ENCODE measurements around the gene GALNTL6. TPM values are rescaled to one million over a fixed set of nuclear protein-coding genes. Genes with fewer than 3 reads are reported as not detected.

Gene GALNTL6
- total RNA-seq, 2 donors from 2014 or later, result 0.71 TPM; not detected in 1

DNA sequence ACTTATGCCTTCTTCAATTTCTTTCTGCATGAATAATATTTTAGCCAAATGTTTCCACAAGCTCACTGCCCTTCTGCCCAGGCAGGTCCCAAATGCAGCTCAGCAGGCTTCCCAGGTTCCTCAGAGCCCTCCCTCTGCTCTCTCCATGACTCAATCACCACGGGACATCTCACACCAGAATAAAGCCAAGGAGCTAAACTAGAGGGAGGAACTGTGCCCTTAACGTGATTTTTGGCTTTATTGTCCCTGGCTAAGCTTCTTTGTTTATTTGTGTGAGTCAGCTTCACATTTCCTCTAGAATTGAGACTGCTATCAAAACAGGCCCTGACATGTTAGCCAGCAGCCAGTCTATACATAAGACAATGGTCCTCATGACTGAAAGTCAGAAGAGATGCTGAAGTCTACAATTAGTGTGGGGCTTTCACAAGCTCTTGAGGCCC is 1169.0 kb downstream of the GALNTL6 start:
- H3K27ac Mint-ChIP-seq, result no peak overlapping the region
- H3K9ac ChIP-seq (ENCODE audit: extremely low read depth, low read length, poor library complexity, severe bottlenecking), result no peak overlapping the region
- no peaks in the 10 kb centered on the region for H3K27me3 Mint-ChIP-seq (ENCODE audit: insufficient read depth)

DNA sequence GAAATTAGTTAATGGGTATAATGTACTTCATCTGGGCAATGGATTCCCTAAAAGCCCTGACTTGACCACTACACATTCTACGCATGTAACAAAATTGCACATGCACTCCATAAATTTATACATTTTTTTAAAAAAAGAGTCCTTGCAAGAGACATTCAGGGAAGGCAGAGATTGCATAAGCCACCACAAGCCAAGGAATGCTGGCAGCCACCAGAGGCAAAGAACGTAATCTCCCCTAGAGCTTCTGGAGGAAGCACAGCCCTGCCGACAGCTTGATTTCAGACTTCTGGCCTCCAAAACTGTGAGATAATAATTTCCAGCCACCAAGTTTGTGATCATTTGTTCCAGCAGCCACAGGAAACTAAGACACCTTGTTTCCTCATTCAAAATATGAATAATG is 1169.8 kb downstream of the GALNTL6 start:
- TF ChIP-seq, protein P1, sequence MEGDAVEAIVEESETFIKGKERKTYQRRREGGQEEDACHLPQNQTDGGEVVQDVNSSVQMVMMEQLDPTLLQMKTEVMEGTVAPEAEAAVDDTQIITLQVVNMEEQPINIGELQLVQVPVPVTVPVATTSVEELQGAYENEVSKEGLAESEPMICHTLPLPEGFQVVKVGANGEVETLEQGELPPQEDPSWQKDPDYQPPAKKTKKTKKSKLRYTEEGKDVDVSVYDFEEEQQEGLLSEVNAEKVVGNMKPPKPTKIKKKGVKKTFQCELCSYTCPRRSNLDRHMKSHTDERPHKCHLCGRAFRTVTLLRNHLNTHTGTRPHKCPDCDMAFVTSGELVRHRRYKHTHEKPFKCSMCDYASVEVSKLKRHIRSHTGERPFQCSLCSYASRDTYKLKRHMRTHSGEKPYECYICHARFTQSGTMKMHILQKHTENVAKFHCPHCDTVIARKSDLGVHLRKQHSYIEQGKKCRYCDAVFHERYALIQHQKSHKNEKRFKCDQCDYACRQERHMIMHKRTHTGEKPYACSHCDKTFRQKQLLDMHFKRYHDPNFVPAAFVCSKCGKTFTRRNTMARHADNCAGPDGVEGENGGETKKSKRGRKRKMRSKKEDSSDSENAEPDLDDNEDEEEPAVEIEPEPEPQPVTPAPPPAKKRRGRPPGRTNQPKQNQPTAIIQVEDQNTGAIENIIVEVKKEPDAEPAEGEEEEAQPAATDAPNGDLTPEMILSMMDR (conservative IDR thresholded peaks at IDR 0.05), result no peak
- H3K27ac ChIP-seq (ENCODE audit: low read depth, low read length), result no peak overlapping the region
- WGBS, 2 experiments (ENCODE audit: insufficient coverage in 1 of 2, insufficient read length in 1 of 2), result 88 to 98% methylated on average over 2 to 3 of the region's 3 CpGs

More for the DNA sequence above, 1169.0 kb downstream of the GALNTL6 start:
- TF ChIP-seq, protein P1 (conservative IDR thresholded peaks at IDR 0.05), result no peak
- Histone ChIP-seq H3K27ac (ENCODE audit: low read depth, low read length) (no peak overlapping the region), H3K27me3 (ENCODE audit: control insufficient read depth, insufficient read depth, low read length, poor library complexity, severe bottlenecking) (no peaks in the 10 kb centered on the region), H3K4me3 (ENCODE audit: low read length) (no peak overlapping the region), H3K4me1 (ENCODE audit: control insufficient read depth, insufficient read depth, low read length) (no peaks in the 10 kb centered on the region), H3K9me3 (ENCODE audit: control insufficient read depth, low read length) (no peaks in the 10 kb centered on the region), H3K36me3 (ENCODE audit: control insufficient read depth, insufficient read depth, low read length) (no peaks in the 10 kb centered on the region)
- 20 to 87% methylated on average over 1 to 2 of the region's 2 CpGs for WGBS, 2 experiments (ENCODE audit: insufficient coverage in 1 of 2, insufficient read length in 1 of 2)
- DNase-seq, result no peak
- Mint-ChIP-seq H3K4me3 (no peak overlapping the region), H3K9me3 (peaks cover 5% of the 10 kb centered on the region), H3K4me1 (peaks cover 5% of the 10 kb centered on the region), H3K36me3 (ENCODE audit: low read depth) (no peaks in the 10 kb centered on the region)

DNA sequence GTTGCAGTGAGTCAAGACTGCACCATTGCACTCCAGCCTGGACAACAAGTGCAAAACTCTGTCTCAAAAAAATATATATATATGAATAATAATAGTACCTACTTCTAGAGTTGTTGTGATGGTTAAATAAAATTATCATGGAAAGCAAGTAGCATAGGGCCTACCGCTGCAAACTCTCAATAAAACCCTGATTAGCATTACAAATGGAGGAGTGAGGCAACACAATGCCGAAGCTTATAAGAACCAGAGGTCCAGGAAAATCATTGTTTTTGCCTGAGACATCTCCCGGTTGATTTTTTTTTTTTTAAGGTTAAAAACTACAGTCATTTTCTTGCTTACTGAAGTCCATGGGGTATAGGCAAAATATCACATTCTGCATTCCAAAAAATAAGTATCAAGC is 1170.4 kb downstream of the GALNTL6 start:
- H3K27ac Mint-ChIP-seq, result no peak overlapping the region
- DNase-seq, result no peak
- peaks cover 15% of the 10 kb centered on the region for H3K9me3 Mint-ChIP-seq
- Histone ChIP-seq H3K36me3 (ENCODE audit: control insufficient read depth, insufficient read depth, low read length) (no peaks in the 10 kb centered on the region), H3K9me3 (ENCODE audit: control insufficient read depth, low read length) (no peaks in the 10 kb centered on the region), H3K9ac (ENCODE audit: extremely low read depth, low read length, poor library complexity, severe bottlenecking) (no peak overlapping the region), H3K27me3 (ENCODE audit: control insufficient read depth, insufficient read depth, low read length, poor library complexity, severe bottlenecking) (no peaks in the 10 kb centered on the region), H3K4me1 (ENCODE audit: control insufficient read depth, insufficient read depth, low read length) (no peaks in the 10 kb centered on the region), H3K4me3 (ENCODE audit: low read length) (no peak overlapping the region), H3K27ac (ENCODE audit: low read depth, low read length) (no peak overlapping the region)
- H3K4me3 Mint-ChIP-seq, result no peak overlapping the region
- peaks cover 5% of the 10 kb centered on the region for H3K4me1 Mint-ChIP-seq
- WGBS, 2 experiments (ENCODE audit: insufficient coverage in 1 of 2, insufficient read length in 1 of 2), result 77 to 92% methylated on average over 2 to 3 of the region's 3 CpGs
- H3K27me3 Mint-ChIP-seq (ENCODE audit: insufficient read depth), result no peaks in the 10 kb centered on the region
- H3K36me3 Mint-ChIP-seq (ENCODE audit: low read depth), result no peaks in the 10 kb centered on the region
- TF ChIP-seq, protein P1 (conservative IDR thresholded peaks at IDR 0.05), result no peak

More for the DNA sequence above, 1169.8 kb downstream of the GALNTL6 start:
- no peaks in the 10 kb centered on the region for H3K36me3 ChIP-seq (ENCODE audit: control insufficient read depth, insufficient read depth, low read length)
- H3K27me3 ChIP-seq (ENCODE audit: control insufficient read depth, insufficient read depth, low read length, poor library complexity, severe bottlenecking), result no peaks in the 10 kb centered on the region
- H3K9ac ChIP-seq (ENCODE audit: extremely low read depth, low read length, poor library complexity, severe bottlenecking), result no peak overlapping the region
- no peaks in the 10 kb centered on the region for H3K4me1 ChIP-seq (ENCODE audit: control insufficient read depth, insufficient read depth, low read length)
- H3K4me3 ChIP-seq (ENCODE audit: low read length), result no peak overlapping the region
- H3K27ac Mint-ChIP-seq, result no peak overlapping the region
- DNase-seq, result no peak
- no peaks in the 10 kb centered on the region for H3K27me3 Mint-ChIP-seq (ENCODE audit: insufficient read depth)
- H3K4me1 Mint-ChIP-seq, result peaks cover 5% of the 10 kb centered on the region
- H3K4me3 Mint-ChIP-seq, result no peak overlapping the region
- no peaks in the 10 kb centered on the region for H3K36me3 Mint-ChIP-seq (ENCODE audit: low read depth)
- peaks cover 9% of the 10 kb centered on the region for H3K9me3 Mint-ChIP-seq
- H3K9me3 ChIP-seq (ENCODE audit: control insufficient read depth, low read length), result no peaks in the 10 kb centered on the region

All from endodermal cell (in vitro differentiated cells).